SIG-M5 (cell line): ENCODE measurements around the gene KIF3A.

Experiments used
- DNase-seq: peaks from one replicate; lab custom pipeline; 2025; lab: John Stamatoyannopoulos, UW

KIF3A gene

GRCh38 chr5:132753135-132753987 is 16.0 kb upstream of the KIF3A start:
- DNase-seq, result no peak

GRCh38 chr5:132752581-132753125 is 15.3 kb upstream of the KIF3A start:
- no peak for DNase-seq

- DNase-seq, result no peak
Measured at GRCh38 chr5:132751971-132752580, 14.7 kb upstream of the KIF3A start.

- no peak for DNase-seq
Measured at GRCh38 chr5:132751444-132751843, 14.1 kb upstream of the KIF3A start.

GRCh38 chr5:132750471-132751230 is 13.3 kb upstream of the KIF3A start:
- no peak for DNase-seq

GRCh38 chr5:132749506-132749905 is 12.2 kb upstream of the KIF3A start:
- DNase-seq, result no peak

GRCh38 chr5:132748522-132749000 is 11.2 kb upstream of the KIF3A start:
- no peak for DNase-seq

GRCh38 chr5:132747616-132748440 is 10.5 kb upstream of the KIF3A start:
- DNase-seq, result no peak

- DNase-seq, result no peak
Measured at GRCh38 chr5:132746954-132747615, 9.7 kb upstream of the KIF3A start, which contains the start of gene CCNI2. TSS of gene CCNI2 (plus strand) at chr5:132747426. CDS start at chr5:132747496, 70 bp downstream.

GRCh38 chr5:132746592-132746953 is 9.2 kb upstream of the KIF3A start:
- DNase-seq, result no peak

- no peak for DNase-seq
Measured at GRCh38 chr5:132744659-132745058, 7.3 kb upstream of the KIF3A start.

- no peak for DNase-seq
Measured at GRCh38 chr5:132742626-132743025, 5.3 kb upstream of the KIF3A start.

- DNase-seq, result no peak
Measured at GRCh38 chr5:132742158-132742557, 4.8 kb upstream of the KIF3A start.

GRCh38 chr5:132739232-132739631 is 1.9 kb upstream of the KIF3A start:
- DNase-seq, result no peak

- DNase-seq, result no peak
Measured at GRCh38 chr5:132737982-132738681, 786 bp upstream of the KIF3A start.

- DNase-seq, result no peak
Measured at GRCh38 chr5:132734687-132735086, 2.7 kb downstream of the KIF3A start.

GRCh38 chr5:132733499-132734148 is 3.7 kb downstream of the KIF3A start:
- DNase-seq, result no peak

- no peak for DNase-seq
Measured at GRCh38 chr5:132729896-132730295, 7.5 kb downstream of the KIF3A start.

GRCh38 chr5:132725745-132726144 is 11.6 kb downstream of the KIF3A start:
- no peak for DNase-seq
